GM12873 (cell line): ENCODE results near the gene DAGLB.

Source experiments
- TF ChIP-seq, protein P1 (sequence below): IDR thresholded peaks from 2 replicates; pipeline ENCODE4 v1.5.1; 2012; ENCODE audit warnings: low read depth, mild to moderate bottlenecking, moderate library complexity, low read length, control low read depth; ENCODE audit not compliant: insufficient read depth; ENCODE audit errors: missing control alignments

Gene DAGLB

GRCh38 chr7:6442114-6442513 lies 5.6 kb downstream of the DAGLB start:
- TF ChIP-seq, protein P1, sequence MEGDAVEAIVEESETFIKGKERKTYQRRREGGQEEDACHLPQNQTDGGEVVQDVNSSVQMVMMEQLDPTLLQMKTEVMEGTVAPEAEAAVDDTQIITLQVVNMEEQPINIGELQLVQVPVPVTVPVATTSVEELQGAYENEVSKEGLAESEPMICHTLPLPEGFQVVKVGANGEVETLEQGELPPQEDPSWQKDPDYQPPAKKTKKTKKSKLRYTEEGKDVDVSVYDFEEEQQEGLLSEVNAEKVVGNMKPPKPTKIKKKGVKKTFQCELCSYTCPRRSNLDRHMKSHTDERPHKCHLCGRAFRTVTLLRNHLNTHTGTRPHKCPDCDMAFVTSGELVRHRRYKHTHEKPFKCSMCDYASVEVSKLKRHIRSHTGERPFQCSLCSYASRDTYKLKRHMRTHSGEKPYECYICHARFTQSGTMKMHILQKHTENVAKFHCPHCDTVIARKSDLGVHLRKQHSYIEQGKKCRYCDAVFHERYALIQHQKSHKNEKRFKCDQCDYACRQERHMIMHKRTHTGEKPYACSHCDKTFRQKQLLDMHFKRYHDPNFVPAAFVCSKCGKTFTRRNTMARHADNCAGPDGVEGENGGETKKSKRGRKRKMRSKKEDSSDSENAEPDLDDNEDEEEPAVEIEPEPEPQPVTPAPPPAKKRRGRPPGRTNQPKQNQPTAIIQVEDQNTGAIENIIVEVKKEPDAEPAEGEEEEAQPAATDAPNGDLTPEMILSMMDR, result no peak

DNA sequence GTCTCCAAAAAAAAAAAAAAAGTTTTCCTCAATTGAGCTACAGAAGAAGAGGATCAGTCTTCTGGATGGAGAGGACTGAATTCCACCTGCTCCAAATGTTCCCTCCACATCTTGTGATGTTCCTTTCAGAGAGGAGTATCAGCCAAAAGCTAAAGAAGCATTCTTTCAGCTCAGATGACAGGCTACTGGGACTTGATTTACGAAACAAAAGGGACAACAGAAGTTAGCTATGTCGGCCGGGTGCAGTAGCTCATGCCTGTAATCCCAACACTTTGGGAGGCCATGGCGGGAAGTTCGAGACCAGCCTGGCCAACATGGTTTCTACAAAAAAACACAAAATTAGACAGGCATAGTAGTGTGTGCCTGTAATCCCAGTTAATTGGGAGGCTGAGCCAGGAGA lies 7.4 kb downstream of the DAGLB start:
- TF ChIP-seq, protein P1, result no peak

DNA sequence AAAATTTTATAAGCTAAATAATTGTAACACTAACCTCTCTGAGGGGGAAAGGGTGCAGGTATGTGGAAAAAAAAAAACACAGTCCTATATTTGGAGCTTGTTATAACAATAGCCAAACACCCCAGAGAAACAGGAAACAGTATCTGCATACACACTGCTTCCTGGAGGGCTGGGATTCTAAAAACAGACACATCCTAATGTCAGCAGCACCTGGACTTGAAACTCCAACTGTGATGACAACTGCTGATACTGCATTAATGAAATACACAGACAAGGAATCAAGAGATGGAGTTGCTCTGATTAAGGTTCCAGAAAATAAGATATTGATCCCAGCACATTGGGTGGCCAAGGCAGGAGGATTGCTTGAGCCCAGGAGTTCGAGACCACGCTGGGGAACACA lies 9.3 kb downstream of the DAGLB start:
- TF ChIP-seq, protein P1, result no peak

DNA sequence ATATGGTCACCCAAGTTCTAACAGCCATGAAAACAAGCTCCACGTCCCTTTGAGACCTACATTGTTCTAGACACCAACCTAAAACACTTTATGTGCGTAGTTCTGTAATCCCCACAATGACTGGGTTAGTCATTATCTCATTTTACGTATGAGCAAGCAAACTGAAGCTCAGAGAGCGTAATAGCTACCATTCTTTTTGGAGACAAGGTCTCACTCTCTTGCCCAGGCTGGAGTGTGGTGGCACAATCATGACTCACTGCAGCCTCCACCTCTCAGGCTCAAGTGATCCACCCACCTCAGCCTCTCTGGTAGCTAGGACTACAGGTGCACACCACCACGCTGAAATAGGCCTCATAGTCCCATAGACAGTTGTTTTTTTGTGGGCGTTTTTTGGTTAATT lies 10.5 kb downstream of the DAGLB start:
- TF ChIP-seq, protein P1, result no peak

DNA sequence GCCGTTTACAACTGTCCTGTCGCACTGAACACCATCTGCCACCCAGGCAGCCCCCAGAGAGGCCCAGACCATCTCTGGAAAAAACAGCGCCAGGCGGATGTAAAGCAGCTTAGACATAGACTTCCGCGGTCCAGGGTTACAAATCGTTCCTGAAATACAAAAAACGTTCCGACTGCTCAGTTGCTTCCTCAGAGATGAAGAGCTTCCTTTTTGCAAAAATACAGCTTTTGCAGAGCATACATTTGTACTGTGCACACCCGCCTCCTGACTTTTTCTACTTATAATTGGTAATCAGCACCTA lies 11.4 kb downstream of the DAGLB start:
- TF ChIP-seq, protein P1, result no peak

DNA sequence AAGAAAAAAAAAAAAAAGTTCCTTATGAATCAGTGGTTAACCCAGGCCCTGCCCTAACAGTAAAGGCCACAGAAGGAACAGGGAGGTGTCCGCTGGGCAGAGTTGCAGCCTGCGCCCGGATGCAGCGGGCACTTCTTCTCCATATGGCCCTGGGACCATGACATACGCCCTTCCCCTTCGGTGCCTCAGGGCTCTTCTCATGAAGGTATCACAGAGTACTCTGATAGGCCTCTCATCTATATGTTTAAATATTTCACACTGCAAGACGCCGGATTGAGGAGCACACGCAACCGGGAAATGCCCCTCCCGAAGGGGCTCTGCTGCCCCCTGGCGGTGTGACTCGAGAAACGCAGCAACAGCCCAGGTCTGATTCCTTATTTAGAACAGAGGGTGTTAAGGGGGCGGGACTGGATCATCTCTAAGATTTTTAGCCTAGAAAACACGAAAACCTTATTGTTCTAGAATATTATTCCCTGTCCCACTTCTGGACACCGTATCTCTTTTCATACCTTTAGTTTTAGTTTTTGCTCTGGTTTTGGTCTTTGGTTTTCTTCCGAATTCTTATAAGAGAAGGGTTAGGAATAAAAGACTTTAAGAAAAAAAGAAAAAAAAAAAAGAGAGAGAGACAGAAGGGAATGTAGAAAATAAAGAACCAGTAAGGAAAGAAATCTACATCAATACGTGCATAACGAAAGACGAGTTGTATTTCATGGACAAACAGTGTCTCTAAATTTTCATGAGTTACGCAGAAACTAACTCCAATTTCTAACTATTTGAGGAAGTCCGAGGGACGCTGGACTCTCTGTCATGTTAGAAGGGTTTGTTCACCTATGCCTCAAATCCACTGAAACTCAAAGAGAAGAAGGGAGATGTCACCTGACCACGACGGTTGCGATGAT lies 12.0 kb downstream of the DAGLB start:
- TF ChIP-seq, protein P1, result peak; percentile 93

DNA sequence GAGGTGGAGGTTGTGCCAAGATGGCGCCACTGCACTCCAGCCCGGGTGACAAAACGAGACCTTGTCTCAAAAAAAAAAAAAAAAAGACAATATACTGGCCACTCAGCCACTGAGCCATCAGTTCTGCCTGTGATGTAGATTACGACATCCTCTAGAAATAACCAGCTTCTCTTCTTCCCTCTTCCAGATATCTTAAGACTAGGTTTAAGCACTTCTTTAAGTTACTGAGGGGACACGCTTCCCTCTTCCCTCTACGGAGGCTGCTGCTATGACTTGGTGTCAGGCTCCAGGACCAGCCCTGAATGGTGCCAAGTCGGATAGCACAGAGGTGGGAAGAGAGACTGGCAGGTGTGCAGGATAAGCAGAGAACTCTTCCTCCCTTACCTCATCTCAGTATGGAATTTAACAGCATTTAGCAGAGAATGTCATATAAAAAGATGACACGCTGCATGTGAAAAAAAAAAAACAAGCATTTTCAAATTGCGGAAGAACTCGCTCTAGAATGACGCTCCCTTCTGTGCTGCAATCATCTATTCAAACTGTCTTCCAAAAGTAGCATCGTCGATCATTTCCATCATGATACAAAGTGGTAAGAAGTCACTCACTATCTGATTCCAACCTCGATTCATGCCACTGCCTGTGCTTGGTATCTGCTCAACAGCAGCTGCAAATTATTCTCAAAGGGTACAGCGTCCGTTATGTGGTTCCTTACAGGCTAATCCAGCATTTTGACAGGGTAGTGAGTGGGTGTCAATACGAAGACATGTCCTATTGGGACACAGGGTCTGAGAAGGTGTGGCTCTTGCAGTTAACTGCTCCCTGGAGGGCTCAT lies 13.8 kb downstream of the DAGLB start:
- TF ChIP-seq, protein P1, result no peak
